ENCODE measurements around the gene FAM20A.

DNA sequence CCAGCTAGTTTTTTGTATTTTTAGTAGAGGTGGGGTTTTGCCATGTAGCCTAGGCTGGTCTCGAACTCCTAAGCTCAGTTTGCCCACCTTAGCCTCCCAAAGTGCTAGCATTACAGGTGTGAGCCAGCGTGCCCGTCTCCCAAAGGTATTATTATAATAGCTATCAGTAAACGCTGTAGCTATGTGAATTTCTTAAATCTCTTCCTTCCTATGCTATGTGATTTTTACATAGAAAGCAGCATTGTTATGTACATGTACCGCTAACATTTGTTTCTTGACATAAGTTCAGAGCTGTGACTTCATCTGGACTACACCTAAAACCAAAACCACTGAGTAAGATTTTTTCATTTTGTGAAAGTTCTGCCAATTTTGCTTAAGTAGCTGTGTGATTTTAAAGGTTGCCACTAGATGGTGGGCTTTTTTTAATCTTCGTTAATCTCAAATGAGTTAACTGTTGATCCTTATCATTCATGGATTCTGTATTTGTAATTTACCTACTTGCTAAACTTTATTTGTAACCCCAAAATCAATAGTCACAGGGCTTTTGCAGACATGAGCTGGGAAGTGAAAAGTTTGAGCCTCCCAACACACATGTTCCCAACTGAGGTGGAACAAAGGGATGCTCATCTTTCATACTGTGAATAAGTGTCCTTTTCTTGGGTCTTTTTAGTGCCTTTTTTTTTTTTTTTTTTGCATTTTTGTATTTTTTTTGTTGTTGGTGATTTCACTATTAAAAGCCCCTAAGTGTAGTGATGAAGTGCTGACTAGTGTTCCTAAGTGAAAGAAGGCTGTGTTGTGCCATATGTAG is 67.1 kb downstream of the FAM20A start:
- TF ChIP-seq, protein P1, sequence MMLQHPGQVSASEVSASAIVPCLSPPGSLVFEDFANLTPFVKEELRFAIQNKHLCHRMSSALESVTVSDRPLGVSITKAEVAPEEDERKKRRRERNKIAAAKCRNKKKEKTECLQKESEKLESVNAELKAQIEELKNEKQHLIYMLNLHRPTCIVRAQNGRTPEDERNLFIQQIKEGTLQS (IDR thresholded peaks at IDR 0.05) = no peak
- TF ChIP-seq, protein P2, sequence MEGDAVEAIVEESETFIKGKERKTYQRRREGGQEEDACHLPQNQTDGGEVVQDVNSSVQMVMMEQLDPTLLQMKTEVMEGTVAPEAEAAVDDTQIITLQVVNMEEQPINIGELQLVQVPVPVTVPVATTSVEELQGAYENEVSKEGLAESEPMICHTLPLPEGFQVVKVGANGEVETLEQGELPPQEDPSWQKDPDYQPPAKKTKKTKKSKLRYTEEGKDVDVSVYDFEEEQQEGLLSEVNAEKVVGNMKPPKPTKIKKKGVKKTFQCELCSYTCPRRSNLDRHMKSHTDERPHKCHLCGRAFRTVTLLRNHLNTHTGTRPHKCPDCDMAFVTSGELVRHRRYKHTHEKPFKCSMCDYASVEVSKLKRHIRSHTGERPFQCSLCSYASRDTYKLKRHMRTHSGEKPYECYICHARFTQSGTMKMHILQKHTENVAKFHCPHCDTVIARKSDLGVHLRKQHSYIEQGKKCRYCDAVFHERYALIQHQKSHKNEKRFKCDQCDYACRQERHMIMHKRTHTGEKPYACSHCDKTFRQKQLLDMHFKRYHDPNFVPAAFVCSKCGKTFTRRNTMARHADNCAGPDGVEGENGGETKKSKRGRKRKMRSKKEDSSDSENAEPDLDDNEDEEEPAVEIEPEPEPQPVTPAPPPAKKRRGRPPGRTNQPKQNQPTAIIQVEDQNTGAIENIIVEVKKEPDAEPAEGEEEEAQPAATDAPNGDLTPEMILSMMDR (IDR thresholded peaks at IDR 0.05; ENCODE audit: low read depth, low read length, missing input control) = peak; percentile 51
- TF ChIP-seq JUND (IDR thresholded peaks at IDR 0.05) = no peak
- no peak for TF ChIP-seq GABPA (IDR thresholded peaks at IDR 0.05 in 1 of 2, conservative IDR thresholded peaks at IDR 0.05 in 1 of 2)
- TF ChIP-seq NR2F2 (IDR thresholded peaks at IDR 0.05) = no peak
- no peak for TF ChIP-seq TAF1 (conservative IDR thresholded peaks at IDR 0.05)
- TF ChIP-seq, protein P3, sequence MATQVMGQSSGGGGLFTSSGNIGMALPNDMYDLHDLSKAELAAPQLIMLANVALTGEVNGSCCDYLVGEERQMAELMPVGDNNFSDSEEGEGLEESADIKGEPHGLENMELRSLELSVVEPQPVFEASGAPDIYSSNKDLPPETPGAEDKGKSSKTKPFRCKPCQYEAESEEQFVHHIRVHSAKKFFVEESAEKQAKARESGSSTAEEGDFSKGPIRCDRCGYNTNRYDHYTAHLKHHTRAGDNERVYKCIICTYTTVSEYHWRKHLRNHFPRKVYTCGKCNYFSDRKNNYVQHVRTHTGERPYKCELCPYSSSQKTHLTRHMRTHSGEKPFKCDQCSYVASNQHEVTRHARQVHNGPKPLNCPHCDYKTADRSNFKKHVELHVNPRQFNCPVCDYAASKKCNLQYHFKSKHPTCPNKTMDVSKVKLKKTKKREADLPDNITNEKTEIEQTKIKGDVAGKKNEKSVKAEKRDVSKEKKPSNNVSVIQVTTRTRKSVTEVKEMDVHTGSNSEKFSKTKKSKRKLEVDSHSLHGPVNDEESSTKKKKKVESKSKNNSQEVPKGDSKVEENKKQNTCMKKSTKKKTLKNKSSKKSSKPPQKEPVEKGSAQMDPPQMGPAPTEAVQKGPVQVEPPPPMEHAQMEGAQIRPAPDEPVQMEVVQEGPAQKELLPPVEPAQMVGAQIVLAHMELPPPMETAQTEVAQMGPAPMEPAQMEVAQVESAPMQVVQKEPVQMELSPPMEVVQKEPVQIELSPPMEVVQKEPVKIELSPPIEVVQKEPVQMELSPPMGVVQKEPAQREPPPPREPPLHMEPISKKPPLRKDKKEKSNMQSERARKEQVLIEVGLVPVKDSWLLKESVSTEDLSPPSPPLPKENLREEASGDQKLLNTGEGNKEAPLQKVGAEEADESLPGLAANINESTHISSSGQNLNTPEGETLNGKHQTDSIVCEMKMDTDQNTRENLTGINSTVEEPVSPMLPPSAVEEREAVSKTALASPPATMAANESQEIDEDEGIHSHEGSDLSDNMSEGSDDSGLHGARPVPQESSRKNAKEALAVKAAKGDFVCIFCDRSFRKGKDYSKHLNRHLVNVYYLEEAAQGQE (IDR thresholded peaks at IDR 0.05) = no peak
